MCF 10A (cell line): Measurements from ENCODE around the gene CHST11. TPM values are rescaled to one million over a fixed set of nuclear protein-coding genes. Genes with fewer than 3 reads are reported as not detected.

Source experiments
- BruUV-seq: library from RNA; stranded (reverse); fragments of 400-500 nt; replicated peaks from 2 replicates; lab custom pipeline; 2021; lab: Mats Ljungman, UMichigan
- CTCF ChIA-PET: fragments of 300-600 bp; sonication (Branson Sonifier 250); formaldehyde crosslinking; extraction: SDS; loops from one replicate; lab custom pipeline; 2021; ENCODE audit warnings: antibody characterized with exemption, inconsistent platforms; lab: Yijun Ruan, JAX
- POLR2A ChIA-PET: fragments of 300-600, 350-650 bp; sonication (Branson Sonifier 250); formaldehyde crosslinking; extraction: SDS; loops from one replicate; lab custom pipeline; 2020; ENCODE audit warnings: antibody characterized with exemption, inconsistent platforms; lab: Yijun Ruan, JAX
- DNase-seq: peaks from one replicate; pipeline ENCODE4 v3.0.0-alpha.2; 2018; ENCODE audit not compliant: unreplicated experiment
- H3K27ac Mint-ChIP-seq: one replicate; pipeline ENCODE4 v1.8.0; 2022; ENCODE audit warnings: mild to moderate bottlenecking, low read depth, mixed read lengths; ENCODE audit not compliant: unreplicated experiment
- H3K27me3 Mint-ChIP-seq: one replicate; pipeline ENCODE4 v1.8.0; 2022; ENCODE audit warnings: mixed read lengths; ENCODE audit not compliant: insufficient read depth, unreplicated experiment
- H3K36me3 Mint-ChIP-seq: one replicate; pipeline ENCODE4 v1.8.0; 2022; ENCODE audit warnings: mild to moderate bottlenecking, moderate library complexity, mixed read lengths; ENCODE audit not compliant: insufficient read depth, unreplicated experiment
- H3K4me1 Mint-ChIP-seq: one replicate; pipeline ENCODE4 v1.8.0; 2022; ENCODE audit warnings: mixed read lengths; ENCODE audit not compliant: insufficient read depth, unreplicated experiment
- H3K4me3 Mint-ChIP-seq: one replicate; pipeline ENCODE4 v1.8.0; 2022; ENCODE audit warnings: mild to moderate bottlenecking, moderate library complexity, mixed read lengths; ENCODE audit not compliant: unreplicated experiment
- H3K9me3 Mint-ChIP-seq: one replicate; pipeline ENCODE4 v1.8.0; 2022; ENCODE audit warnings: mixed read lengths; ENCODE audit not compliant: unreplicated experiment
- CTCF ChIP-seq: fragments of 200-600 bp; IDR thresholded peaks from one replicate; pipeline ENCODE4 v1.8.0; 2022; ENCODE audit warnings: antibody characterized with exemption, mild to moderate bottlenecking; ENCODE audit not compliant: unreplicated experiment
- intact Hi-C: fragments of 100-400 bp; cut with micrococcal nuclease; formaldehyde crosslinking; loops from 2 replicates; pipeline ENCODE4 v1.14.1; 2022
- total RNA-seq: library from RNA; stranded (reverse); gene quantifications from 2 replicates; pipeline ENCODE4 v1.2.3, GENCODE V29; 2022

The CHST11 gene
- total RNA-seq, 1 experiment from 2014 or later: 5.3 TPM

- intact Hi-C loops: loop anchor here (10.0 kb wide), 1 partner anchor 545 kb away; no protein-coding TSS in a partner anchor
- CTCF ChIA-PET: interaction anchor here (0.8 kb wide), 1 partner anchor 269 kb away, joined by 3 read pairs; no protein-coding TSS in a partner anchor
- Mint-ChIP-seq H3K4me1 (peaks cover 9% of the 10 kb centered on the region), H3K27ac (no peak overlapping the region), H3K4me3 (no peak overlapping the region), H3K36me3 (no peaks in the 10 kb centered on the region), H3K27me3 (no peaks in the 10 kb centered on the region), H3K9me3 (no peaks in the 10 kb centered on the region)
- POLR2A ChIA-PET: interaction anchor here (0.6 to 0.8 kb wide), 2 partner anchors 11 to 541 kb away, joined by 3 read pairs; no protein-coding TSS in a partner anchor
- no peak for TF ChIP-seq CTCF
- DNase-seq: no peak
- BruUV-seq: no TSS peak
Observed at GRCh38 chr12:104649921-104650320, 193.2 kb downstream of the CHST11 start.

- CTCF ChIA-PET: no interaction called here
- Mint-ChIP-seq H3K9me3 (no peaks in the 10 kb centered on the region), H3K4me1 (peaks cover 9% of the 10 kb centered on the region), H3K27ac (no peak overlapping the region), H3K27me3 (no peaks in the 10 kb centered on the region), H3K36me3 (no peaks in the 10 kb centered on the region), H3K4me3 (no peak overlapping the region)
- TF ChIP-seq CTCF: no peak
- intact Hi-C loops: no loop called here
- DNase-seq: no peak
- POLR2A ChIA-PET: no interaction called here
- no TSS peak for BruUV-seq
Observed at GRCh38 chr12:104650541-104650940, 193.8 kb downstream of the CHST11 start.

GRCh38 chr12:104651811-104652210, 195.1 kb downstream of the CHST11 start:
- CTCF ChIA-PET: no interaction called here
- no TSS peak for BruUV-seq
- peaks cover 9% of the 10 kb centered on the region for H3K4me1 Mint-ChIP-seq
- H3K27ac Mint-ChIP-seq: no peak overlapping the region
- DNase-seq: no peak
- H3K36me3 Mint-ChIP-seq: no peaks in the 10 kb centered on the region
- TF ChIP-seq CTCF: no peak
- intact Hi-C loops: no loop called here
- POLR2A ChIA-PET: no interaction called here
- H3K4me3 Mint-ChIP-seq: no peak overlapping the region
- no peaks in the 10 kb centered on the region for H3K27me3 Mint-ChIP-seq
- no peaks in the 10 kb centered on the region for H3K9me3 Mint-ChIP-seq

- H3K4me3 Mint-ChIP-seq: no peak overlapping the region
- ChIA-PET POLR2A (no interaction called here), CTCF (interaction anchor here (0.6 to 1.3 kb wide), 2 partner anchors 16 to 1733 kb away, joined by 3 to 5 read pairs; no protein-coding TSS in a partner anchor)
- no peaks in the 10 kb centered on the region for H3K36me3 Mint-ChIP-seq
- TF ChIP-seq CTCF: no peak
- no peak for DNase-seq
- no peak overlapping the region for H3K27ac Mint-ChIP-seq
- no peaks in the 10 kb centered on the region for H3K9me3 Mint-ChIP-seq
- intact Hi-C loops: no loop called here
- BruUV-seq: no TSS peak
- no peaks in the 10 kb centered on the region for H3K27me3 Mint-ChIP-seq
- H3K4me1 Mint-ChIP-seq: peaks cover 9% of the 10 kb centered on the region
Observed at GRCh38 chr12:104652358-104652757, 195.6 kb downstream of the CHST11 start.
